ENCODE data around the gene LRMDA.

Gene LRMDA

GRCh38 chr10:76436981-76437380 lies 1005.6 kb downstream of the LRMDA start:
- FAIRE-seq = no peak

- FAIRE-seq = no peak
Measured at GRCh38 chr10:76440426-76440825, 1009.0 kb downstream of the LRMDA start.

DNA sequence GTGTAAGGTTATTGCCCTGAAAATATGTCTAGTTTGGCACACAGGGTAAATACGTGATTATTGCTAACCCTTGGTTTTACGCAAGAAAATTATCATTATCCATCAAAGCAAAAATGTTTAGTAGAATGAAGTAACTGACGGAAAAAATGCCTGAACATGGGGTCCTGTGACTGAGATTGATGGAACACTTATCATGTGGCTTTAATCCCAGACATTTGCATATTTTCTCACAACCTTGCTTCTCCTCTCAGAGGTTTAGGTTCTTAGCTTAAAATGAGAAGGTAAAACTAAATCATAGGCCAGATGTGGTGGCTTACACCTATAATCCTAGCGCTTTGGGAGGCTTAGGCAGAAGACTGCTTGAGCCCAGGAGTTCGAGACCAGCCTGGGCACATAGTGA lies 1010.7 kb downstream of the LRMDA start:
- FAIRE-seq = no peak

DNA sequence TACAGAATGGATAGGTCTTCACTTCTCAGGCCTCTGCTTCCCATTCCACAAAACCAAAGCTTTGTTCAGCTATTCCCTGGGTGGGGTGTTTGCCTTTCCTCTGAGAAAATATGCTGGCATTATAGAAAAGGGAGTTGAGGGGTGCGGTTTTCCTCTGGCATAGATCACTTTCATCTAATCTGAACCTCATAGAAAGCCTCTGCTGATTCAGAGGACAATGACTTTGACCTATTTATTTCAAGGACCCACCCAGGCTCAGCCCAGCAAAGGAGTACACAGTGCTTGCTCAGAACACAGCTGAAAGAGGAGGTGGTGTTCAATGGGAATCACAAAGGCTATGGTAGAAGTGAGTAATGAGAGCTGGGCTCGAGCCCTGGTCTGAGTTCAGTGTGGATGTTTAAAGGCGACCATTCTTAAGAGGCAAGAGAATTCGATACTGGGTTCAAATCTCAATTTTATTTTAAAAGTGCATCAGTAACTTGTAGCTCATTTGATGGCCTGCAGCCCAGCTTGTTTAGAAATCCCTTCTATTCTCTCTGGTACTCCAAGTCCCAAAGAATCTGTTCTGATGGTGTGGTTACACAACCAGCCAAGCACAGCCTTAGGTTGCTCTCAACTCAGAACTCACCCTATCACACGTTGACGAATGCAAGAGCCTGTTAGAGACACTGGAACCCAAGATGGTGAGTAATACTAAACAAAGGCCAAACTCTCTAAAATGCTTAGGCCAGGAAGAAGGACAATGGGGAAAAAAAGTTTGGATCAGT lies 1012.8 kb downstream of the LRMDA start:
- FAIRE-seq = no peak

DNA sequence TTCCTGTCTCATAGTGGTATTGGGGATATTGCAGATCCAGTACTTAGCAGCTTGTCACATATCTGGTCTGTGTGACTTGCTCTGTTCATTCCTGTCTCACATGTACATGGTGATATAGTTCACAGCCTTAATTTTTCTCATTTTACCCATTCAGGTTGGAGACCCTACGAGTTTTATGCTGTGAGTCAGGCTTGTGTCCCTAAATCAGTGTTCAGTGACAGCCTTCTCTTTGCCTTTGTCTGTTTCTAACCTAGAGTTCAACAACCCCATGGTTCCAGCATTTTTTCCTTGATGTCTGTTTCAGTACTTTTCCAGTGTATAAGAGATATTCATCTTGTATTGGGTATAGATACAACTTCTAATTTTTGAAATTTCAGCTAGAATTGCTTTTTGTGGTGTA lies 1016.2 kb downstream of the LRMDA start:
- FAIRE-seq = no peak

- no peak for FAIRE-seq
Measured at GRCh38 chr10:76451911-76452310, 1020.5 kb downstream of the LRMDA start.

DNA sequence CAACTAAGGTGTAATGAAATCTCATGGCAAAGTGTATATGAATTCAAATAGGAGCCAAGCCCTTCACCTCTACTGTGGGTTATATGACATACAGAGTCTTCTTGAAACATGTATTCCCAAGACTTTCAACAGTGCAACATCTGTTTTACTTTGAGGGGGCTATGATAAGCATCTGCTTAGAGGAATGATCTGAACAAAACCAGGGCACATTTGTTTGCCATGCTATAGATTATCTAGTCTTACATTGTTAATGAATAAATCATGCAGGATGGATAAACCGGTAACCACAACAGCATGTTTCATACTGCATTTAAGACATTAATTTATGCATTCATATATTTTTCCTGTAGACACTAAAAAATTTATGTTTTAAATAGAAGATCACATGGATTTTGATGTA lies 1021.9 kb downstream of the LRMDA start:
- FAIRE-seq = no peak

DNA sequence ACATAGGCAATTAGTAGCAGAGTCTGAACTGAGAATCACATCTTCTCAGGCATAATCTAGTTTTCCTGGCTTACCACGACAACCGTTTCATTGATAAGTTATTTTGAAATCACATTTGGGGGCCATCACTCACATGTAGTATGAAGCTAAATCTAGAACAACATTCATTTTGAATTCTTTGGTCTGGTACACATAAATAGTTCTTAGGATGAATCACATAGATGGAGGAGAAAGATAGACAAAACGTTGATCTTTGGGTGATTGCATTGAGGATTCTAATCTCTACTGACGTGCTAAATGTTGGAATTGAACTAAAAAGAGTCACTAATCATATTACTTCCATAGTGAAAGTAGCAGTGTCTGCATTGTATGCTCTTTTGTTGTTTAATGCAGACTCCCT lies 1022.6 kb downstream of the LRMDA start:
- no peak for FAIRE-seq

- FAIRE-seq = no peak
Measured at GRCh38 chr10:76454506-76455140, 1023.2 kb downstream of the LRMDA start.

DNA sequence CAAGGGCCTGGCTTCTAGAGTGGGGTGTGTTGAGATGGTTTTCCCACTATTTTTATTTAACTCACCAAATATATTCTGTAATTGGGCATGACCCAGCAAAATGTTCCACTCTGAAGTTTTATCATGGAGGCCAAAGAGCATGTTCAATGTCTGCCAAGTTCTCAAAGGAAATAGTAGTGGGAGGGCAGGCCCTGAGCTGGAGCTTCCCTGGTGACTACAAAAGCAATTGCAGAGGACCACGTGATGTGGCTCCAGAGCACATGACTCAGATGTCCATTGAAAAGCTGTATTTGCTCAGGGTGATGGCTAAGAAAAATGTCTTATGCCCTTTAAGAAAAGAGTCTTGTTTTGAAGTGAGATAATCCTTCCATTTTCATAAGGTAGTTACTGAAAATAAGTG lies 1024.8 kb downstream of the LRMDA start:
- FAIRE-seq = no peak

GRCh38 chr10:76459016-76459730 lies 1027.7 kb downstream of the LRMDA start:
- FAIRE-seq = no peak

DNA sequence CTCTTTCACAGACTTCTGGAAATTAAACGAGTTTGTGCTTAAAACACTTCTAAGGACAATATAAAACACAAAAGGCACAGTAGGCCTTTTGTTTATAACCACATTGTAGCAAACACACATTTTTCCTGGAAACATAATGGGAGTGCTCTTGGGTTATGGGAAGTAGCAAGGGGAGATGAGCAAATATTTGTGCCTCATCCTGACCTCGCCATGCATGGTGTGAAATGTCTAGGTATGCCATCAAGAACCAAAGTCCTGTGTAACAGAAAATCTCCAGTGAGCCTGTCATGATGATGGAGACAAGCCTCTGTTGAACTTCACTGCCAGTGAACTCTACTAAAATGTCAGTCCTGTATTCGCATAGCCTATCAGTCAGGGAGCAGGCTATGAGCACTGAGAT lies 1029.6 kb downstream of the LRMDA start:
- no peak for FAIRE-seq

GRCh38 chr10:76463111-76463510 lies 1031.7 kb downstream of the LRMDA start:
- no peak for FAIRE-seq

DNA sequence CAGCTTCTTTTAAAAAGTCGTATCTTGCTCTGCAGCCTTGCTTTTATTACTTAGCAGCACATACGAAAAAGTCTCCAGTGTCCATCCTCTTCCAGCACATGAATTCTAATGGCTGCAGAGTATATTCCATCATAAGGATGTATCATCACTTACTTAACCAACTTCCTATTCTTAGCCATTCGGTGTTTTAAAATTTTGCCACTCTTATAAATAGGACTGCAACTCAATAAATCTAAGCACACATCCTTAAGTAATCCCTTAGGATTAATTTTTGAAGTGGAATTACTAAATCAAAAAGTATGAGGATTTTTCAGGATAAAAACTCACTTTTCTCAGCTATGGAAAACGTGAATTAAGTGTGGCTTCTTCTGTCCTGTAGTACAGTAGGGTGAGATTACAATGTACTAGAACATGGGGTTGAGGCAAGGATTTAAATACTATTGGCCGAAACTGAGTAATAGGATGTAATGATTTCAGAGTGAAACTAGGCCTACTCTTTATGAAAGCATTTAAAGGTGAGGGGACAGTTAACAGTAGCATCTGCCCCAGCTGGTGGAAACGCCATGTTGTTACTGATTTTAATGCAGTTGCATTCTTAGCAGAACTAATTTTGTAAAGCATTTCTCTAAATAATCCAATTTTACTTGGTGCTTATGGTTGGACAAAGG lies 1035.5 kb downstream of the LRMDA start:
- no peak for FAIRE-seq

- no peak for FAIRE-seq
Measured at GRCh38 chr10:76469675-76470074, 1038.3 kb downstream of the LRMDA start.

DNA sequence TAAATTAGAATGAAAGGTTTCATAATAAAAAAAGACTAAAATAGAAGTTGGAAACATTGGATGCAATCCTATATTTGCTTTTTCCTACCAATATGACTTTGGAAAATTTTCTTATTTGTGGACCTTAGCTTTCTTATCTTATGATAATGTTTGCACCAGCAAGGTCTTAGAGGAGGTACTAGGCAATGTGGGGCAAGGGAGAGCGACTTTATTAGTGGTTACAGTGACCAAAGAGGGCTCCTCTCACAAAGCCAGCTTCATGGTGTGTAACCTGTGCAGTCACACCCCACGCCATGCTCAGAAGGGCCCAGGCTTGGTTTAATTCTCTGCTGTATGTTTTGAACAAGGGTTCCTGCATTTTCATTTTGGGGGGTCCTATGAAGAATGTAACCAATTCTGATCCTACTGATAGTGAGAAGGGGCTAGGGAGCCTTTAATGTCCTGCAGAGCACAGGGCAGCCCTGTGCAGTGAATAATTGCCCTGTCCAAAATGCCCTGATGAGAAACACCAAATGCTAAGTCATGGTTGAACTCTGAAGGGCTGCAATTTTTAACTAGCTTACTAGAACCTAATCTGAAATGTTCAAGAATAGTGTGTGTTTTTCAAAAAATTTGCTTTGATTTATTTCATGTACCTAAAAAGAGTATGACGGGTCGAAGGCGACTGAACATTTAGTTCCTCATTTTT lies 1047.8 kb downstream of the LRMDA start:
- FAIRE-seq = no peak

DNA sequence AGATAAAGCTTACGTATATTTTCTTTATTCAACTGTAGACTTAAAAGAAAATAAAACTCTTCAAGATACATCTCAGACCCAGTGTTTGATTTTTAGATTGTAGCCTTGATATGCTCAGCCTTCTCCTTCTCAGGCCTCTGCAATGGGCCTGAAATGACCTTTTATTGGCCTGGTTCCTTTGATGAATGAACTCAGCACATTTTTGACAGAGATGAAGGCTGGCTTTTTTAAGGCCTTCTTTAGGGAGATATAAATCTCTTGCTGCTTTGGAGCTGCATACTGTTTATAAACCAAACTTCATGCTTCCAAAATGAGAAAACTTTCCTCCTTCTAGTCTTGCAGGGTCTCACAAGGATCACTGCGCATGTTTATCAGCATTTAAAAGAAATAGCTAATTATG lies 1049.8 kb downstream of the LRMDA start:
- no peak for FAIRE-seq

GRCh38 chr10:76487582-76487981 lies 1056.2 kb downstream of the LRMDA start:
- FAIRE-seq = no peak

DNA sequence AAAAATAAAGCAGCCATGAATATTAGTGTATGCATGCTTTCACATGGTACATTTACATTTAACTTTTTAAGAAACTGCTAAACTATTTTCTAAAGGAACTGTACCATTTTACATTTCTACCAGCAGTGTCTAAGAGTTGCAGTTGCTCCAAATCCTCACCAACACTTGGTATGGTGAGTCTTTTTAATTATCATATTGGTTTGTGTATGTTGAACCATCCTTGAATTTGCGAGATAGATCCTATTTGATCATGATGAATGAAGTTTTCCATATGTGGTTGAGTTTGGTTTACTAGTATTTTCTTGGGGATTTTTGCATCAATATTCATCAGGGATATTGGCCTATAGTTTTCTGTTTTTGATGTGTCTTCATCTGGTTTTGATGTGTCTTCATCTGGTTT lies 1057.2 kb downstream of the LRMDA start:
- no peak for FAIRE-seq

GRCh38 chr10:76491216-76491615 lies 1059.8 kb downstream of the LRMDA start:
- no peak for FAIRE-seq

- FAIRE-seq = no peak
Measured at GRCh38 chr10:76492026-76492425, 1060.6 kb downstream of the LRMDA start.

DNA sequence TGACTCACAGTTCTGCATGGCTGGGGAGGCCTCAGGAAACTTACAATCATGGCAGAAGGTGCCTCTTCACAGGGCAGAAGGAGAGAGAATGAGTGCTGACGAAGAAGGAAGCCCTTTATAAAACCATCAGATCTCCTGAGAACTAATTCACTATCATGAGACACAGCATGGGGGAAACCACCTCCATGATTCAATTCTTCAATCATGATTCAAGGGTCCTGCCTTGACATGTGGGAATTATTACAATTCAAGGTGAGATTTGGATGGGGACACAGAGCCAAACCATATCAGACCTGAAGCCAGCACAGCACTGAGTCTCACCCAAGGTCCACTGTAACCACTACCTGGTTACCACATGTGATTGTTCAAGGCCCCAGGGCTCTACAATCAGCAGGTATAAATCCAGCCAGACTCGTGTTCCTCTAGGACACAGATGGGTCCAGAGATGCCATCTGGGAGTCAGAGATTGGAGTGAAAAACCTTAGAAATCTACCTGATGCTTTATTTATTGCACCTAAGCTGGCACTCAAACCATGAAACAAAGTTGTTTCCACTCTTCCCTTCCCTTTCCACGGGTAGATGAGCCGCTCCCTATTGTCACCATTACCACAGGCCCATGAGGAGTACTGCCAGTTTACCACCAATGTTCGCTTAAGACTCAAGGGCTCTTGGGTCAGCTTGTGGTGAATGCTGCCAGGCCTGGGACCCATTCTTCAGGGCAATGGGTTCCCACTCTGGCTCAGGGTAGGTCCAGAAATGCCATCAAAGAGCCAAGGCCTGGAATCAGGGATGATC lies 1061.5 kb downstream of the LRMDA start:
- no peak for FAIRE-seq

Data from G401.6 (cell line).